GM13976 (cell line): ENCODE data around the gene H2AZ1.

ENCODE experiments used
- DNase-seq: peaks from one replicate; pipeline ENCODE4 v3.0.0; 2012; ENCODE audit warnings: low spot score
- CTCF ChIP-seq: IDR thresholded peaks from 2 replicates; pipeline ENCODE4 v1.5.1; 2012; ENCODE audit warnings: borderline replicate concordance, mild to moderate bottlenecking; ENCODE audit not compliant: insufficient read depth; ENCODE audit errors: extremely low read depth, missing control alignments, control extremely low read depth
- in situ Hi-C: fragments of 300-500 bp; cut with MboI; formaldehyde crosslinking; loops from one replicate; pipeline ENCODE4 v1.12.0; 2022; ENCODE audit warnings: low sequenced_read_pairs, mixed read lengths, inconsistent platforms; ENCODE audit not compliant: unreplicated experiment

H2AZ1 gene

DNA sequence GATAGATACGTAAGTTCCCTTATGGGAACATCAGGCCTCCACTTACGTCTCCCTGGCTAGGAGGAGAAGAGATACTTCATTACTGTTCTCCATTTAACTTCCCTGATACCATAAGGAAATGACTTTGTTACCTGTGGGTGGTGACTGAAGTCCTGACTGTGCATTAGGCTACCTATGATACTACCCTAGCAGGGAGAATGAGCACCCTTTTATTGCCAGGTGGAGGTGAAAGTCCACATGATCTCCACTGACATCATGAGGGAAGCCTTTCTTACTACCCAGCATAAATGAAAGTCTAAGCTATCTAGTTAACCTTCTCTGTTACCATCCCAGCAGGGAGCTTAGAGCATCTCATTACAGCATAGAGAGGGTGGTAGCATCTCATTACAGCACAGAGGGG is 31.4 kb downstream of the H2AZ1 start:
- no peak for TF ChIP-seq CTCF
- in situ Hi-C loops, result no loop called here
- DNase-seq, result no peak

- no peak for TF ChIP-seq CTCF
- in situ Hi-C loops, result no loop called here
- no peak for DNase-seq
Measured at GRCh38 chr4:99917575-99917974, 32.5 kb downstream of the H2AZ1 start.

DNA sequence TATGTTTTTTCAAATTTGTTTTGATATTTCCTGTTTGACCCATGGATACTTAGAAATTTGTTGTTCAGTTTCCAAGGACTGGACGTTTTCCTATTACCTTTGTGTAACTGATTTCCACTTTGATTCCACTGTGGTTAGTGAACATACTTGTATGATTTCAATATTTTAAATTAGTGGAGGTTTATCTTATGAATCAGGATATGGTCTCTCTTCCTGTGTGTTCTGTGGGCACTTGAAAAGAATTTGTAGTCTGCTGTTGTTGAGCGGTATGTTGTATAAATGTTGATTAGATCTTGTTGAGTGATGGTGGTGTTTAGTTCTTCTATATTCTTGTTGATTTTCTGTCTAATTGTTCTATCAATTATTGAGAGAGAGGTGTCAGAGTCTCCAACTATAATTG is 34.6 kb downstream of the H2AZ1 start:
- TF ChIP-seq CTCF, result no peak
- DNase-seq, result no peak
- in situ Hi-C loops, result no loop called here
